ENCODE results near the gene LDLRAD3.

LDLRAD3 gene

GRCh38 chr11:36053862-36054261, 110.0 kb downstream of the LDLRAD3 start:
- DNase-seq = no peak

- no peak for DNase-seq
These were observed 110.8 kb downstream of the LDLRAD3 start for GRCh38 chr11:36054628-36055027.

GRCh38 chr11:36056160-36056751, 112.4 kb downstream of the LDLRAD3 start:
- no peak for DNase-seq

DNA sequence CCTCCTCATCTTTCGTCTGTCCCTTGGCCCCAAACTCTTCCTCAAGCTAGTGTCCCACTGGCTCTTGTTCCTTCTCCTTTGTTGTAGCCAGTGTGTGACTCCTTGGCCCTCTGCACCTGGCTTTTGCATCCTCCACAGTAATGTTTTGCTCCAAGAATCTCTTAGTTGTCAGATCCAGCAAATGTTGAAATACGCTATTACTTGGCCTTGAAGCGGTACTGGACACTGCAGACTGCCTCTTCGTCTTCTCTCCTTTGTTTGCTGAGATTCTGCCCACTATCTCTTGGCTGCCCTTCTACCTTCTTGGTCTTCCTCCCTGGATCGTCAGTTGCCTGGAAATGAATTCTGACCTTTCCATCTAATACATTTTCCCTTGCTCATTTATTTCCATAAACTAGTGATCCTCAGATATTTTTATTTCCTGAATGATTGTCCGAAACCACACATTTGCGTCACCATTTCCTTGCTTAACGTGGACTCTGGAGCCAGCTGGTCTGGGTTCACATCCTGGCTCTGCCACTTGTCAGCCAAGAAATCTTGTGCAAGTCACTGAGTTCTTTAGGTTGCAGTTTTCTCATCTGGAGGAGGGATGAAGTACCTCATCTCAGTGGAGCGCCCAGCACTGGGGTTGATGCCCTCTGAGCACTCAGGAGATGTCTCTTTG, 113.6 kb downstream of the LDLRAD3 start:
- no peak for DNase-seq

DNA sequence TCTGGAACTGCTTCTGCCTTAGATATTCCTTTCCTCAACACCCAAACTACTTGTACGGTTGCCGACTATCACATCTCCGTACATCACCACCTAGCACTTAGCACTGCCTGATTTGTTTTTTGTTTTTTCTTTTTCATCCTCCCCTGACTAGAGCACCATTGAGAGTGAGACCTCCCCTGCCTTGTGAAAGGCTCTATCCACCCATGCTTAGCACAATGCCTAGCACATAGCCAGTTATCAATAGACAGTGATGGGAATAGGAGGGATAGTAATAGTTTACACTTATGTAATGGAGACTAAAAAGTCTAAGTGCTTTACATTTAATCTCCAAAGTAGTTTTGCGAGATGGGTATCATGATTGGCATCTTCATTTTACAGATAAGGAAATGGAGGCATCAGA, 115.8 kb downstream of the LDLRAD3 start:
- no peak for DNase-seq

DNA sequence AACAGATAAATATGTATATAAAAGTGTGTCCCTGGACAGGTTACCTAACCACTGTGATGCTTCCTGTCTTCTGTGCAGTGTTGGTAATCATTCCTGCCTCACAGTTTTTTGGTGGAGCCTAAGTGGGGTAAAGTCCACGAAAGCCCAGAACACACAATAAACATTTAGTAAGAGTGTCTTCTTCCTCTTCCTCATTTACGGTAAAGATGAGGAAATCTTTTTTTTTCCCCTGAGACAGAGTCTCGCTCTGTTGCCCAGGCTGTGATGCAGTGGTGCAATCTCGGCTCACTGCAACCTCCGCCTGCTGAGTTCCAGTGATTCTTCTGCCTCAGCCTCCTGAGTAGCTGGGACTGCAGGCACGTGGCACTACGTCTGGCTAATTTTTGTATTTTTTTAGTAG, 117.1 kb downstream of the LDLRAD3 start:
- DNase-seq = no peak

GRCh38 chr11:36061471-36061870, 117.6 kb downstream of the LDLRAD3 start:
- no peak for DNase-seq

DNA sequence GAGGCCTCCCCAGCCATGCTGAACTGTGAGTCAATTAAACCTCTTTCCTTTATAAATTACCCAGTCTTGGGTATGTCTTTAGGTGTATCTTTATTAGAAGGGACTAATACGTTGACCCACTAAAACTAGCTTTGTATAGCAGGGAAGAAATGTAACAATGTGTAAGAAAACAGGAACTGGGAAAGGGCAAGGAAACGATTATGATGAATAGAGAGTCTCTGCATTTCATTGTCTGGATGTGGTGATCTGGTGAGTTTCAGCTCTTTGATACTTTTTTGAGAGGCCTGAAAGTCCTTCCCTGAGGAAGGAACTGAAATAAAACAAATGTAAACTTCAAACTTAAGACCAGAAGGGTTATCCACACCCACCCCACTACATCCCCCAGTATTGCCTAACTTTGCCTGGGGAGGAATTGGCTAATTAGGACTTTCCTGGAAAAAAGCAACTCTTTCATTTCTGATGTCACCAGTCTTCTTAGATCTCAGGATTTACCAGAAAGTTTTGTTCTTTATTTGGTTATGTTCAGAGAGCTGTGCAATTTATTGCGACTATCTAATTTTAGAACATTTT, 119.0 kb downstream of the LDLRAD3 start:
- DNase-seq = no peak

DNA sequence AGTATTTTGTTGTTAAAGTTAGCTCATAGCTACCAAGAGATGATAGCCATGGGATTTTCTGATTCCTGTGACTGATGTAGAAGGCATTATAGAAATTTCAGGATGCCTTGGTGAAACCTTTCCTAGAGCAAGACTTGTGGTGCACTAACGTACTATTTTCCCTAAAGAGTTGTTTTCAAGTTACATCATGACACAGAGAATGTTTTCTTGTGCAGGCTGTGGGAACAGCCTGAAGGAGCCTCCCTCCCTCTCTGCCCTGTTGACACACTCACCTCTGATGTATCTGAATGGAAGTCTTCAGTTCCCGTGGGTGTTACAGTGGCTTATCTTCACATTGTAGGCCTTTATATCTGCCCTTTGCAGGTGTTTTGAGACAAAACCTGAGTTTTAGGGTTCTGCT, 121.6 kb downstream of the LDLRAD3 start:
- no peak for DNase-seq

- no peak for DNase-seq
These were observed 123.0 kb downstream of the LDLRAD3 start for GRCh38 chr11:36066891-36067290.

DNA sequence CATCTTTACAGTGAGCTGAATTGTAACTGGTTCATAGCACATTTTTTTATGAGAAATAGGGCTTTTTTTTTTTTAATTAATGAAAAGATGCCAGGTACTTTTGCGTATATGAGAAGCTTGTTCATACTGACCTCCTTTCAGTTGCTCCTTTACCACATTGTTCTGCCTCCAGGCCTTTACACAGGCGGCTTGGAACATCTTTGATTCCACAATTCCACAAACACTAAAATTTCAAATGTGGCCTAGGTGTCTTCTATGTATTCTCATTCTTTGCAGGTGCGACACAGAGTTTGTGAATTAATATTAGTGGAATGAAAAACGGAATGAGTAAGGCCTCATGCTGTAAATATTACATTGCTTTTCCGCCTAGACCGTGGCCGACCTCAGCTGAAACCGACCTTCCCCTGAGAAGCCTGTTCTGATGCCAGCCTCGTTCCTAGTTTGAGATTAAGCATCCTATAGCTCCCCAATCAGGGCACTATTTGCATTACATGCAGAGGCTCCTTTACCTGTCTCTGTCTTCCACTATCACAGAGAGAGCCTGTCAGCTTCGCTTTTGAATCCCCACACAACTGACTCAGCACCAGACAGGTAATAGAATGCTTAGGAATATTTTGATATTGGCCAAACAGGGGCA, 125.8 kb downstream of the LDLRAD3 start:
- DNase-seq = no peak

- no peak for DNase-seq
These were observed 126.5 kb downstream of the LDLRAD3 start for GRCh38 chr11:36070213-36070953.

DNA sequence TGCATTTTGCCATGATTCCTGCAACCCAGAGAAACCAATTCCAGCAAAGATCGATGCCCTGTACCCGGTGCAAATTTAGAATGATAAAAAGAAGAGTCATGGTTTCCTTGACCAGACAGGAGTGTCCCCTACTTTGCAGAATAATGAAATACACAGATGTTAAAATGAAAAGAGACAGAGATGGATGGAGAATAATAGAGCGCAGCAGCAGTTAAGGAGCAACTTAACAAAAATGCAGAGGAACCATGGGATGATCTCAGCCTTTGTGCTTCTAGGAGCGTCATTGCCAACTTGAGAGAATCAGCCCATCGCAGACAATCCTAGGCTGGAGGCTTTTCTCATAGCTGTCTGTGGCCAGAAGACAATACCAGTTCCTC, 127.1 kb downstream of the LDLRAD3 start:
- no peak for DNase-seq

DNA sequence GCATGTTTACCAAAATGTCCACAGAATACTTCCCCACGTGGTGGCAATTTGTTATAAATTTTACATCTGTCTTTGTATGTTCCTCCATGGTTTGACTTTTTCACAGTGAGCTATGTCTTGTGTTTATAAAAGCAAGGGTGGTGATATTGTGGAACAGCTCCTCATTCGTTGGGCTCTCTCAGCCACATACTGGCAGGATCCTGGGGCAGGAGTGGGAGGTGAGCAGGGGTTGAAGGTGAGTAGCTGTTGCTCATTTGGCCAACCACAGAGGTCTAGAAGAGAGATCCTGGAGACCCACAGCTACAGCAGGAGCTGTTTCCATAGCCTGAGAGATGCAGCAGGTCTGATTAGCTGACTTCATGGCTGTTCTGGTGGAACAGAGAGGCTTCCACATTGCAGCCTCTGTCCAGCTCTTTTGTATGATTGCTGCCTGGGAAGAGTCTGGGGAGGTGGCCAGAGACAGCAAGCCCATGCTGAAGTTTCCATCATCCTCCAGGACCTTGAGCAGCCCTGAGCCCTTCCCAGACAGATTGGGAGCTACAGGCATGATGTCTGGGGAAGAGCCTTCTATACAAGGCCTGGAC, 128.1 kb downstream of the LDLRAD3 start:
- no peak for DNase-seq

GRCh38 chr11:36073411-36074203, 129.7 kb downstream of the LDLRAD3 start:
- no peak for DNase-seq

GRCh38 chr11:36074941-36075431, 131.1 kb downstream of the LDLRAD3 start:
- DNase-seq = no peak

- DNase-seq = no peak
These were observed 133.5 kb downstream of the LDLRAD3 start for GRCh38 chr11:36077368-36077767.

GRCh38 chr11:36077886-36078685, 134.2 kb downstream of the LDLRAD3 start:
- no peak for DNase-seq

DNA sequence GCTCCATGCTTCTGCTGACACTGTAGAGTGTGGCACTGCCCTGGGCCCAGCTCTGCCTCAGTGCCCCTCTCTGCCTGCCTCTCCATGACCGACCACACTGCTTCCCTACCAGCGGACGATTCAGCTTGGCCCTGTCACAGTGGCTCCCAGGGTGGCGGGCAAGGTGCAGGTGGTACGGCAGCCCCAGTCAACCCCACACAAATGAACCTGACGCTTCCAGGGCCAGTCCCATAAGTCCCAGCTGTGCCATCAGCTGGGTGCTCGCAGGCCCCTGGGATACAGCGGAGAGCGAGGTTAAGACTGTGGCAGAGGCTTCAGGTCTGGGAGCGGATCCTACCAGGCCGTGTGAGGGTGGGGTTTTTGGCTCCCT, 134.8 kb downstream of the LDLRAD3 start:
- no peak for DNase-seq

- DNase-seq = no peak
These were observed 136.2 kb downstream of the LDLRAD3 start for GRCh38 chr11:36079878-36080675.

Measured in activated CD4-positive, alpha-beta T cell treated with anti-CD3 and anti-CD28 coated beads for 1 hour (primary cell).